GM12891 (cell line): ENCODE results near the gene QSOX2.

Source experiments
- DNase-seq: peaks from one replicate; pipeline ENCODE4 v3.0.0; 2011; ENCODE audit warnings: low spot score; ENCODE audit not compliant: insufficient read length
- FAIRE-seq: peaks from 2 replicates; lab custom pipeline; 2011; peaks lifted over from hg19 to GRCh38; lab: Jason Lieb, UNC
- PAX5 ChIP-seq: IDR thresholded peaks from 2 replicates; pipeline ENCODE4 v1.6.1; 2011; ENCODE audit warnings: low read length, moderate library complexity, mild to moderate bottlenecking; ENCODE audit not compliant: insufficient read depth, severe bottlenecking
- POLR2A ChIP-seq: IDR thresholded peaks from 2 replicates; pipeline ENCODE4 v1.6.1; 2011; ENCODE audit warnings: low read depth, low read length, control low read depth
- POLR2AphosphoS5 ChIP-seq: IDR thresholded peaks from 2 replicates; pipeline ENCODE4 v1.6.1; 2011; ENCODE audit warnings: low read depth, low read length, control low read depth
- POU2F2 ChIP-seq: IDR thresholded peaks from 2 replicates; pipeline ENCODE4 v1.6.1; 2011; ENCODE audit warnings: low read depth, mild to moderate bottlenecking, control low read depth, low read length, moderate library complexity
- SPI1 ChIP-seq: IDR thresholded peaks from 2 replicates; pipeline ENCODE4 v1.6.1; 2011; ENCODE audit warnings: low read depth, low read length, control low read depth
- TAF1 ChIP-seq: IDR thresholded peaks from 2 replicates; pipeline ENCODE4 v1.6.1; 2011; ENCODE audit warnings: low read depth, low read length, control low read depth

QSOX2 gene

DNA sequence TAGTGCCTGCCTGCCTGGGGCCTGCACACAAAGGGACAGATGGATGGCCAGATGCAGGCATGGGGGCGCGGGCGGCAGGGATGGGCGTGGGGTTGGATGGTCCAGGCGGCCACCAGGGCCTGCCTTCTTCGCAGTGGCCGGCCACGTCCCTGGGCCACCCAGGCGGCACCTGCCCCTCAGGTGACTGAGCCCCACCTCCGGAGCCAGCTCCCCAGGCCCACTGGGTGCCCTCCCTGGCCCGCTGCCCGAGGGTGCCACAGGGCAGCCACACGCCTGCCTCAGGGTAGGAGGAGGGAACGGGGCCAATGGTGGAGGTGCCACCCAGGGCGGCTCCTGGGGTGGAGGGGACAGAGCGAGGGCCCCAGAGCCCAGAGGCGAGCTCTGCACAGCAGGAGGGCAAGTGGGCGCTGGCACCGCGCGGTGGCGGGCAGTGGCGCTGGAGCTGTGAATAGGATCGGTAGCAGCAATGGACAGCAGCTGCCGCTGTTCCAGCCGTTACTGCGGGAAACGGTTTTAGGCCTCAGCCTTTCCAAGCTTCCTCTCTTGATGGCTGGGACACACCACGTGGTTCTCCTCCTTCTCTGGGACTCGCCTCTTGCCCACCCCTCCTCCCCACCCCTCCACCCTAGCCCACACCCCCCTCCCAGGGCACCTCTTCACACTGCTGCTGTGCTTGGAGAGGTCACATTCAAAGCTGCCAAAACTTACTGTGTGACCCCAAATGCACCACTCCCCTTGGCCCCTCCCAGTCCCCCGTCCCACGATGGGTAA is 59.8 kb downstream of the QSOX2 start:
- TF ChIP-seq POLR2AphosphoS5 (no peak), PAX5 (no peak), POLR2A (no peak), SPI1 (no peak), POU2F2 (no peak), TAF1 (no peak)
- DNase-seq = no peak
- FAIRE-seq = no peak

DNA sequence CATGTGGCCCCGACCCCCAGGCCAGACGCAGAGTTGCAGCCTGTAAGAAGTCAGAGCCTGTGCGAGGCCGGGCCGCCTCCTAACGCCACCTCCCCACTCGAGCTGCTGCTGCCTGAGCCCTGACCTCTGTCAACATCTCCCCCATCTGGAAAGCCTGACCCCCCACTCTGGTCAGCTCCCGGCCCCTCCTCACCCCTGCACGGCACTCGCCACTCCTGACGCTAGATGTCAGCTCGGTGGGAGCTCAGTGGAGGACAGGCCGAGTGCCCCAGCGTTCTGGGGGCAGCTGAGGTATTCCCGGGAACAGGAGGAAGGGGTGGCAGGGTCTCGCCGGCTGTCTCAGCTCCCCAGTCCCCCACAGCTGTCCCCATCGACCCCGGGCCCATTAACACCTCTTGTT is 60.5 kb downstream of the QSOX2 start:
- TF ChIP-seq TAF1 = no peak
- TF ChIP-seq POU2F2 = no peak
- DNase-seq (no peak), FAIRE-seq (no peak)

DNA sequence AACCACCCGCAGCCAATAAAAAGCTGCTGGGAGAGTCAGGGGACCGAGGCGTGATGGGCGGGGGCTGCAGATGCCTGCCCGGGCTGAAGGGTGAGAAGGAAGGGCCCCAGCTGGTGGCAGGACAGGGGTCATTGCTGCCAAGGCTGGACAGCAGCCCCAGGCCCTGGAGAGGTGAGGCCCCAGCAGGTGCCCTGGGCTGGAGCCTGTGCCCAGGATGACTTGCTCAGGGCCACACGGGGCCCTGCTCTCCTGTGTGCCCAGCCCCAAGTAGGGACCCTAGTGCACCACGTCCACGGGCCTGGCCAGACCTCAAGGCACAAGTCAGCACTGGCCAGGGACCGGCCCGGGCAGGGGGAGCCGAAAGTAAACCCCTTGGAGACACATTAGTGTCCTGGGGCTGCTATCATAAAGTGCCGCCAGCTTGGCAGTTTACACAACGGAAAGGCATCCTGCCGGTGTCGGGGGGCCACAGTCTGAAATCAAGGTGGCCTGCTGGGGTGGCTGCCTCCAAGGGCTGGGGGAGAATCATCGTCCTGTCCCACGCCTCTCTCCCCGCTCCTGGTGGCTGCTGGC is 62.7 kb downstream of the QSOX2 start:
- FAIRE-seq (no peak), DNase-seq (no peak)
- TF ChIP-seq PAX5 (no peak), SPI1 (no peak), POLR2AphosphoS5 (no peak), POU2F2 (no peak), TAF1 (no peak), POLR2A (no peak)

DNA sequence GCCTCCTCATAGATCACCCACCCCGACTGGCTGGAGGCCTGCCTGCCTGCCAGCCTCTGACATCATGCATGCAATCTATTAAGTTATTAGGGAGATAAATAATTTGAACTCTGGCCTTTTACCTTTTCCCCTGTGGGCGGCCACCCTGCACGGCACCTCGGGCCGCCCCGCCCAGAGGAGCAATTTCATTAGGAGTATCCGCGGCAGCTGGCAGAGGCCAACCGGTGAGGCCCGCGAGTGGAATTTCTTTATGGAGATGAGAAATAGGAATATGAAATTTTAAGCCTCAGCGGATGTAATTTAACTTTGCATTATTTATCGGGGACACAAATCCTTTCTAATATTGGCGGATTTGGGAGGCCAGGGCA is 63.2 kb downstream of the QSOX2 start:
- TF ChIP-seq SPI1 = no peak
- TF ChIP-seq PAX5 = no peak
- no peak for TF ChIP-seq POLR2AphosphoS5
- no peak for TF ChIP-seq POLR2A
- TF ChIP-seq TAF1 = no peak
- no peak for TF ChIP-seq POU2F2
- no peak for DNase-seq
- FAIRE-seq = no peak

DNA sequence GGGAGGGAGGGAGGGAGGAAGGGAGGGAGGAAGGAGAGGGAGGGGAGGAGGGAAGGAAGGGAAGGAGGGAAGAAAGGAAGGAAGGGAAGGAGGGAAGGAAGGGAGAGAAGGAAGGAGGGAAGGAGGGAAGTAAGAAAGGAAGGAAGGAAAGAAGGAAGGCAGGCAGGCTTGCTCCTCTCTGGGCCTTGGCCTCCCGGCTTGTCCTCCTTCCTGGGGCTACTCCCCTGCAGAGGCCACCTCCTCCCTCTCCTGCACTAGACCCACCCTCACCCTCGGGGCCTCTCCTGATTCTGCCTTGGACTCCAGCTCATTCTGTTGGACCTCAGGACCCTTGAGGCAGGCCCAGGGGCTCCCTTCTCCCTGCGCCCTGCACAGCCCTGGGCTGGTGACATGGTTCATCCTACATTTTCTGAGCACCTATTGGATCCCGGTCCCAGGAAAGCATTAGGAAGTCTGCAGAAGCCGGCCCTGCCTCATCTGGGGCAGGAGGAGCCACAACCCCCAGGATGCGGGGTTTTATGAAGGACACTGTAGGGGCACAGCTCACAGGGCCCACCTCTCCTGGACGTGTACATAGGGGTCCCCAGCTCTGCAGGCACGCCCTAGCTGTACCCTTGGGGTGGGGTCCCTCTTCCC is 63.7 kb downstream of the QSOX2 start:
- FAIRE-seq = no peak
- no peak for TF ChIP-seq PAX5
- no peak for TF ChIP-seq POLR2A
- TF ChIP-seq SPI1 = no peak
- no peak for TF ChIP-seq TAF1
- no peak for TF ChIP-seq POLR2AphosphoS5
- TF ChIP-seq POU2F2 = no peak
- DNase-seq = no peak

DNA sequence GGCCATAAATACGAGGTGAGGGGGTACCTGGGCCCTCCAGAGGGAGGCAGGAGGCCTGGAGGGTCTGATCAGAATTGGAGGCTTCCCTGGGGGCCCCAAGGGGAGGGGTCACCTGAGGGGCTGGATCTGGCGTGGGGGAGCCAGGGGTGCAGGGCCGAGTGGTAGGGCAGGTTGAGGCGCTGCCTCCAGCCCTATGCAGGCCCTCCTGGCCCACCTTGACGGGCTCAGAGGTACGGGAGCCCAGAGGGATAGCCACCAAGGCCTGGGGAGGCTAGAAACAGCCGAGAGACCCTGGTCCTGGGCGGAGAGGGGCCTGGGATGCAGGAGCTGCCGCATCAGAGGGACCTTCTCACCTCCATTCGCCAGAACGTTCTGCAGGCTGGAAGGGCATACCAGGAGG is 65.0 kb downstream of the QSOX2 start:
- FAIRE-seq (no peak), DNase-seq (no peak)
- TF ChIP-seq PAX5 = no peak
- no peak for TF ChIP-seq POLR2A
- no peak for TF ChIP-seq TAF1
- no peak for TF ChIP-seq POLR2AphosphoS5
- TF ChIP-seq SPI1 = no peak
- no peak for TF ChIP-seq POU2F2

DNA sequence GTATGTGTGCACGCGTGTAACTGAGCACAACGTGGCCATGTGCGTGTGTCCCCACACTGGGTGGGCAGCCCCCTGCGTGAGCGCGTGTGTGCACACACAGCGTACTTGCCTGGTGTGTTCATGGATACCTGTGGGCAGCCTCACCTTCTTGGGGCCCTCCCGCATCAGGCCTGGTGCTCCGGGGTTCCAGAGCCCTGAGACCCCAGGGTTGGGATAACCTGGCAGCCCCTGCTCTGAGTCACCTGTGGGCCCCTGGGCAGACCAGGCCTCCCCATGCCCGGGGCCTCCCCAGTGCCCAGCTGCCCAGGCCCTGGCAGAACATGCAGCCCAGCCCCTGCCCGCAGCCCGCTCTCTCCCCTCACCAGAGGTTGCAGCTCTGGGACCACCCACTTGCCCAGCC is 65.9 kb downstream of the QSOX2 start:
- no peak for TF ChIP-seq POLR2A
- TF ChIP-seq POLR2AphosphoS5 = no peak
- DNase-seq (no peak), FAIRE-seq (no peak)

DNA sequence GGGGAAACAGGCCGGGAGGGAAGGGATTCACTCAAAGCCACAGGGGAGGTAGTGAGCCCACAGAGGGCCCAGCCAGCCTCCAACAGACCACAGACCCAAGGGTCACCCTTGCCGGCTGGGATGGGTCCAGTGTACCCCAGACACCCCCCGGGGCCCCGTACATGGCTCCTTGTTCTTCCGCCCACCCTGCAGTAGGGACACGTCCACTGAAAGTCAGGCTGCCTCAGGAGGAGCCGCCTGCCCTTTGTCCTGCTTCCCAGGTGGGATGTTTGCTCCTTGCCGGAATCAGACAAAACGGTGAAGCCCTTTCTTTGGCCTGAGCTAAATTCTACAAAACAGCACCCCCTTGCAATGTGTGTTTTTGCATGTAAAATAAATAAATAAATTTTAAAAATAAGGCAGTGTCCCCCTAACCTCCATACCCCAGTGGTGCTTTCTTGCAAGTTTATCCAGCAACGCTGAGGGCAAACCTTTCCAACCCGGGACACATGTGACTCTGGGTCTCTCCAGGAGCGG is 66.5 kb downstream of the QSOX2 start:
- no peak for FAIRE-seq
- DNase-seq = no peak
- TF ChIP-seq POLR2AphosphoS5 (no peak), SPI1 (no peak), POLR2A (no peak), PAX5 (no peak), TAF1 (no peak), POU2F2 (no peak)

DNA sequence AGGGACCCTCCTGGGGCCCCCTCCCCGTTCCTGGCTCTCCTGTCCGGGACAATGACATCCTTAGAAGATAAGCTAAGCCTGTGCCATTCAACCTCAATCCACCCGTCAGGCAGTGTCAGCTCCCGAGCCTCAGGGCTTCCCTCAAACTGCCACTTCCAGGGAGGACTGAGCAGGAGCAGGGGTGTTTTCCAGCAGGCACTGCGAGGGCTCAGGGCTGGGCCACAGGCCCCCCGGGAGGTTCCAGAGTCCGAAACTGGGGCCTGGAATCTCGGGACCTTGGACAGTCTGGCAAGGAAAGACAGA is 66.9 kb downstream of the QSOX2 start:
- DNase-seq = no peak
- FAIRE-seq = no peak
- TF ChIP-seq POU2F2 (no peak), TAF1 (no peak)

DNA sequence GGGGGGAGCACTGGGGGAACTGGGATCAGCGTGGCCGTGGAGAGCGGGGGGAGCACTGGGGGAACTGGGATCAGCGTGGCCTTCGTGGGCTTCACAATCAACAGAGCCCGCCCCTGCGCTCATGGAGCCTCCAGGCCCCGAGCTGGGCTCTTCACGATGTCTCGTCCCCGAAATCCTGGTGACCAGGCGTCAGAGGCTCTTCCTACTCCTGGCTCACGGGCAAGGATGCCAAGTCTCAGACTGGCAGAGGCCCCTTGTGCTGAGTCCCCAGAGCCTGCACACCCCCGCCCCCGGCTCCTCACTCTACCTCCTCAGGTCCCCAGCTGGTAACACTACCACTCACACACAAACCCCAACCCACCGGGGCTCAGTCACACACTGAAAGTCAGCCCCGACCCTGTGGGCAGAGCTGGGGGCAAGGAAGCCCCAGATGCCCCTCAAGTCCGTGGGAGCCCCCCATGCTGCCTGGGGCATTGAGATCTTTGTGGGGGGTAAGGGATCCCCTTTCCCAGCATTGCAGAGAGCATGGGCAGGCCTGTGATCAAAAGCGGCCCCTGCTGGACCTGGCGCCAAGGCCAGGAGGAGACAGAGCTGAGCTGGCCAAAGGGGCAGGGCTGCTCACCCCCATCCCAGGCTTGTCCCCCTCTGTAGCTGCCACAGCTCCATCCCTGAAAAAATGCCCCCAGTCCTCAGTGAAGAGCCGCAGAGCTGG is 67.4 kb downstream of the QSOX2 start:
- FAIRE-seq (no peak), DNase-seq (no peak)
- no peak for TF ChIP-seq POLR2AphosphoS5
- TF ChIP-seq PAX5 = no peak
- TF ChIP-seq POU2F2 = no peak
- TF ChIP-seq POLR2A = no peak
- no peak for TF ChIP-seq TAF1
- no peak for TF ChIP-seq SPI1

DNA sequence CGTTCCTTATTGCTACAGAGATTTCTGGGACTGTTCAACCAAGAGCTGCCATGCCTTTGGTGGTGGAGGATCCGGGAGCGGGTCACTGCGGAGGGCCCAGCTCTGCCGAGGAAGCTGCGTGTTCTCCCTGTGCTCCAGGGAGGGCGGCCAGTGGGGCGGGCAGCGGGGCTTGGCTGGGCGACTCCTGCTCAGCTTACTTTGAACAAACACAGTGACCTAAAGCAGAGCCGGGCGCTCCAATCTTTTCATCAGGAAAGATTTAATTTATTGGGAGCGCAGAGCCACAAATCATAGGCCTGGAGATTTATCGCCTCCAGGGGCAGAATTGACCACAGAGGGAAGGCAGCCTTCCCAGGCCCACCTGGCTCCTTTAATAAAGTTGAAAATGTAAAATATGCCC is 68.4 kb downstream of the QSOX2 start:
- TF ChIP-seq SPI1 (no peak), TAF1 (no peak), POLR2AphosphoS5 (no peak), PAX5 (no peak), POU2F2 (no peak), POLR2A (no peak)
- DNase-seq = no peak
- FAIRE-seq = no peak
